Small intestine (tissue), 16 donors: Measurements from ENCODE around the gene CDC42BPB. TPM values are rescaled to one million over a fixed set of nuclear protein-coding genes. Genes with fewer than 3 reads are reported as not detected.

Source experiments
- DNase-seq, 2 donors: peaks; one replicate each; pipeline versions ENCODE4 v3.0.0 to v3.0.0-alpha.2; 2013
- FAIRE-seq: peaks from 2 replicates; lab custom pipeline; 2012; peaks lifted over from hg19 to GRCh38; lab: Jason Lieb, UNC
- H3K27ac ChIP-seq, 3 donors: one replicate each; pipeline ENCODE4 v1.5.1; 2013; ENCODE audit warnings: low read length in 2 of 3, mild to moderate bottlenecking in 2 of 3, control low read depth in 1 of 3, inconsistent platforms in 1 of 3, low read depth in 1 of 3, moderate library complexity in 1 of 3
- H3K27me3 ChIP-seq, 3 donors: one replicate each; pipeline ENCODE4 v1.6.1; 2013; ENCODE audit warnings: low read length in 3 of 3, inconsistent platforms in 1 of 3; ENCODE audit not compliant: control insufficient read depth in 3 of 3, insufficient read depth in 3 of 3
- H3K36me3 ChIP-seq, 3 donors: one replicate each; pipeline ENCODE4 v1.6.1; 2013; ENCODE audit warnings: low read length in 3 of 3, inconsistent platforms in 1 of 3, low read depth in 1 of 3, mild to moderate bottlenecking in 1 of 3, moderate library complexity in 1 of 3; ENCODE audit not compliant: control insufficient read depth in 3 of 3, insufficient read depth in 2 of 3
- H3K4me1 ChIP-seq, 3 donors: one replicate each; pipeline ENCODE4 v1.6.1; 2013; ENCODE audit warnings: low read length in 2 of 3, inconsistent platforms in 1 of 3, low read depth in 1 of 3, mild to moderate bottlenecking in 1 of 3, moderate library complexity in 1 of 3; ENCODE audit not compliant: control insufficient read depth in 3 of 3, insufficient read depth in 2 of 3
- H3K4me3 ChIP-seq, 3 donors: one replicate each; pipeline ENCODE4 v1.5.1; 2013; ENCODE audit warnings: low read length in 3 of 3, control low read depth in 1 of 3, inconsistent platforms in 1 of 3, low read depth in 1 of 3, mild to moderate bottlenecking in 1 of 3, moderate library complexity in 1 of 3
- H3K9me3 ChIP-seq, 2 donors: one replicate each; pipeline ENCODE4 v1.6.1; 2013; ENCODE audit warnings: low read depth in 1 of 2, low read length in 1 of 2; ENCODE audit not compliant: control insufficient read depth in 2 of 2, insufficient read depth in 1 of 2
- WGBS, 3 donors: extraction: QIAGEN DNeasy Blood & Tissue Kit; methylation state at CpG; one replicate each; pipeline ENCODE4 v1.1.7; 2013; 5-methylcytosine and 5-hydroxymethylcytosine counted together
- long read RNA-seq, 10 donors: transcript quantifications; one replicate each; lab custom pipeline, GENCODE V29; 2026
- polyA plus RNA-seq, 4 donors: library from polyadenylated mRNA; stranded (reverse) in 3 of 4; unstranded in 1 of 4; fragments of 200-250 nt in 3 of 4; fragments of 120-200 nt in 1 of 4; gene quantifications; one replicate each; pipeline versions ENCODE4 v1.2.1 to v1.2.3, GENCODE V29; 2013
- donor health status: healthy with polysubstance abuse.
- donor health status: control.
- donor health status: control.
- donor health status: Bipolar disorder and iron deficiency.
- donor health status: healthy.

Gene CDC42BPB, protein sequence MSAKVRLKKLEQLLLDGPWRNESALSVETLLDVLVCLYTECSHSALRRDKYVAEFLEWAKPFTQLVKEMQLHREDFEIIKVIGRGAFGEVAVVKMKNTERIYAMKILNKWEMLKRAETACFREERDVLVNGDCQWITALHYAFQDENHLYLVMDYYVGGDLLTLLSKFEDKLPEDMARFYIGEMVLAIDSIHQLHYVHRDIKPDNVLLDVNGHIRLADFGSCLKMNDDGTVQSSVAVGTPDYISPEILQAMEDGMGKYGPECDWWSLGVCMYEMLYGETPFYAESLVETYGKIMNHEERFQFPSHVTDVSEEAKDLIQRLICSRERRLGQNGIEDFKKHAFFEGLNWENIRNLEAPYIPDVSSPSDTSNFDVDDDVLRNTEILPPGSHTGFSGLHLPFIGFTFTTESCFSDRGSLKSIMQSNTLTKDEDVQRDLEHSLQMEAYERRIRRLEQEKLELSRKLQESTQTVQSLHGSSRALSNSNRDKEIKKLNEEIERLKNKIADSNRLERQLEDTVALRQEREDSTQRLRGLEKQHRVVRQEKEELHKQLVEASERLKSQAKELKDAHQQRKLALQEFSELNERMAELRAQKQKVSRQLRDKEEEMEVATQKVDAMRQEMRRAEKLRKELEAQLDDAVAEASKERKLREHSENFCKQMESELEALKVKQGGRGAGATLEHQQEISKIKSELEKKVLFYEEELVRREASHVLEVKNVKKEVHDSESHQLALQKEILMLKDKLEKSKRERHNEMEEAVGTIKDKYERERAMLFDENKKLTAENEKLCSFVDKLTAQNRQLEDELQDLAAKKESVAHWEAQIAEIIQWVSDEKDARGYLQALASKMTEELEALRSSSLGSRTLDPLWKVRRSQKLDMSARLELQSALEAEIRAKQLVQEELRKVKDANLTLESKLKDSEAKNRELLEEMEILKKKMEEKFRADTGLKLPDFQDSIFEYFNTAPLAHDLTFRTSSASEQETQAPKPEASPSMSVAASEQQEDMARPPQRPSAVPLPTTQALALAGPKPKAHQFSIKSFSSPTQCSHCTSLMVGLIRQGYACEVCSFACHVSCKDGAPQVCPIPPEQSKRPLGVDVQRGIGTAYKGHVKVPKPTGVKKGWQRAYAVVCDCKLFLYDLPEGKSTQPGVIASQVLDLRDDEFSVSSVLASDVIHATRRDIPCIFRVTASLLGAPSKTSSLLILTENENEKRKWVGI (N-terminal part only)
- 10 to 100 TPM; 29.2 to 69.4 (median 39.5) TPM for polyA plus RNA-seq
- long read RNA-seq, donor 1, result 0 reads
- long read RNA-seq, donor 2, partial matches to known transcripts, result 6 of 6 reads
- long read RNA-seq, donor 2, other reads (novel, unspliced or antisense), result 0 of 6 reads
- long read RNA-seq, donor 3, partial matches to known transcripts, result 0 of 1 reads
- long read RNA-seq, donor 3, other reads (novel, unspliced or antisense), result 0 of 1 reads
- long read RNA-seq, donor 4, result 0 reads
- long read RNA-seq, donor 5, result 0 reads
- long read RNA-seq, donor 6, full-length matches to known transcripts, result 2 of 10 reads
- long read RNA-seq, donor 6, partial matches to known transcripts, result 8 of 10 reads
- long read RNA-seq, donor 6, other reads (novel, unspliced or antisense), result 0 of 10 reads
- long read RNA-seq, donor 7, result 0 reads
- long read RNA-seq, donor 8, result 0 reads
- long read RNA-seq, donor 9, result 0 reads
- long read RNA-seq, donor 10, full-length matches to known transcripts, result 3 of 12 reads
- long read RNA-seq, donor 10, partial matches to known transcripts, result 9 of 12 reads
- long read RNA-seq, donor 10, other reads (novel, unspliced or antisense), result 0 of 12 reads

DNA sequence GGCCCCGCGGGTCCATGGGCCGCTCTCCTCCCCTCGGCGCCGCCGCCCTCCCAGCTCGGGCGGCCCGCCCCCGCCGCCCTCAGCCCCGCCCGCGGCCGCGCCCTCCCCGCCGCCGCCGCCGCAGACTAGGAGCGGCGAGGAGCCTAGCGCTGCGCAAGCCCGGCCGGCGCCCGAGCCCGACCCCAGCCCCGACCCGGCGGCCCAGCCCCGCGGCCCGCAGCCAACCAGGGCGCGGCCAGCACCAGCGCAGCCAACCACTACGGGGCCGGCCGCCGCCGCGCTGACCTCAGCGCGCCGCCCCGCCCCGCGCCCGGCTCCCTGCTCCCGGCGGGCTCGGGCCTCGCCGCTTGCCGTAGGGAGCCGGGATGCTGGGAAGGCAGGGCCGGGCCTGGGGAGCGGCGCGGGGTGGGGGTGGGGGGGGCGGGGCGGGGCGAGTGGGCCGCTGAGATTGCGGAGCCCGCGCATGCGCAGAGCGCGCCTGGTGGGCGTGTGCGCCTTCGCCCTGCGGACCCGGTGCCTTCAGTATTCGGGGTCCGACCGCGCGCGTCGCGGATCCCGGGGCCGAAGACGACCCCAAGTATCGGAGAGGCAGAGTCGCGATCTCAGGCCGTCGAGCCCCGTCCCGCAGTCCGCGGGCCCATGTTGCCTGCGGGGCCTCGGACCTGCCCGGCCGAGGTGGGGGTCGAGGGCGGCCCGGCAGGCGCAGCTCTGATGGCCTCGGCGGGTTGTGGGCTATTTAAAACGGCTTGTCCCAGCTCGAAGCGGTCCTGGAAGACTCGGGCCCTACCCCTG, at the start of gene CDC42BPB:
Gene CDC42BPB, minus strand, starts transcription at position 178 of the 792 bp plus-strand sequence. CDS start 376 bp downstream, outside the sequence.
- peaks cover 0 to 13% (median 0%) of the 10 kb centered on the region in 3 donors for H3K36me3 ChIP-seq
- DNase-seq, result peak; percentile 90 to 96
- peaks cover 0 to 10% (median 3%) of the 10 kb centered on the region in 3 donors for H3K4me1 ChIP-seq
- FAIRE-seq, result no peak
- peak within 1 kb of the TSS; percentile 77 to 95 (median 78) for H3K4me3 ChIP-seq
- WGBS, 3 donors, result 0 to 3% (median 1%) methylated on average over 30 to 113 of the region's 113 CpGs
- H3K27ac ChIP-seq, result peak within 1 kb of the TSS; percentile 89 to 98 (median 98)
- H3K27me3 ChIP-seq, result no peaks in the 10 kb centered on the region
- no peaks in the 10 kb centered on the region for H3K9me3 ChIP-seq

DNA sequence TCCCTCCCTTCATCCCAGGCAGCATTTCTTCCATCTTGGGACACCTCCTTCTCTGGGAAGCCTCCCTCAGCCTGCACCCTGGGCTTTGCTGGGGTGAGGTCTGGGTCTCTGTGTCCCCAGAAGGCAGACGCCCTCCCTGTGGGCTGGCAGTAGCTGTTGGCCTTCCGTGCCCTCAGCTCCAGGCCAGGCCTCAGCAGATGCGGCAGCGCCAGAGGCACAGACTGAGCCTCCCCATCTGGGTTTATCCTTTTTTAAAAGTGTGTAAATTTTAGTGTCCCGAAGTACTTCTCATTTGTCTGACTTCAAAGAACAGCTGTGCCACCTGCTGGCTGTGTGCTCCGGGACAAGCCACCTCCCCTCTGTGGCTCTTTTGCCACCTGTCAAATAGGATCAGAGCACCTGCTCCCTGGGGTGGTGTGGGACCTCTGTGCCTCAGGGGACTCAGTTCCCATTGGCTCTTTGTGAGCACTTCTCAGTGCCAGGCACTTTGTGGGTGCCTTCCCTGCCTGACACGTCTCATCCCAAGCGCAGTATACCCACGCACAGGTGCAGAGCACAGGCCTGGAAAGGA, 48.3 kb upstream of the CDC42BPB start:
- Histone ChIP-seq H3K4me3 (no peak overlapping the region), H3K9me3 (no peaks in the 10 kb centered on the region), H3K36me3 (peaks cover 0 to 52% (median 0%) of the 10 kb centered on the region in 3 donors), H3K4me1 (peaks cover 0 to 45% (median 3%) of the 10 kb centered on the region in 3 donors), H3K27ac (peak overlapping the region in 1 of 3 donors; percentile 4), H3K27me3 (peaks cover 0 to 22% (median 4%) of the 10 kb centered on the region in 3 donors)
- WGBS, 3 donors, result 18 to 51% (median 24%) methylated on average over 9 of the region's 9 CpGs
- FAIRE-seq (no peak), DNase-seq (peak in 1 of 2 donors; percentile 47)

DNA sequence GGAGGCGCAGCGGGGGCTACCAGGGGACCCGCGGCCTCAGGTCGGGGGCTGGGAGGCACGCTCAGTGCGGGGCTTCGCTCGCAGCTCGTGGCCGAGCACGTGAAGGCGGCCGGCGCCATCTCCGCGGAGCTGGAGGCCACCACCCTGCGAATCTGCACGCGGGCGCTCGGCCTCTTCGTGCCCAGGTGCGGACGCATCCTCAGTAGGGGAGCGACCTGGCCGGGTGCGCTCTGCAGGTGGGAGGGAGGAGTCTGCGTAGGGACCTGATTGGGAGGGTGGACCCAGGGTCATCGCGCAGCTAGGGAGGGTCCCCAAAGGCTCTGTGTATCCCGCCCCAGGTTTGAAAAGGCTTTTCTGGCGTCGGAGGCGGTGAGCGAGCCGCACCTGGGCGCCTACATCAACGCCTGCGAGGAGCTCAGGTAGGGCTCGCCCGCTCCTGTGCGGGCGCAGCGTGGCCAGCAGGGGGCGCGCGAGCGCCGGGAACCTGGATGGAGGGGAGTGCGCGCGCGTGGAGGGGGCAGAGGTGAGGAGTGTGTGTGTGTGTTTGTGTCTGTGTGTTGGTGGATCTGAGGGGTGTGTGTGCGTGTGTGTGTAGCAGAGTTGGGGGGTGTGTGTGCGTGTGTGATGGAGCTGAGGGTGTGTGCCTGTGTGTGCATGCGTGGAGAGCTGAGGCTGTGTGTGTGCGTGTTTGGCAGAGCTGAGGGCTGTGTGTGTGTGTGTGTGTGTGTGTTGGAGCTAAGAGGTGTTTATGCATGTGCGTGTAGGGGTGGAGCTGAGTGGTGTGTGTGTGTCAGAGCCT, 47.5 kb upstream of the CDC42BPB start:
- Histone ChIP-seq H3K27me3 (peaks cover 0 to 22% (median 4%) of the 10 kb centered on the region in 3 donors), H3K4me1 (peaks cover 0 to 53% (median 2%) of the 10 kb centered on the region in 3 donors), H3K36me3 (peaks cover 0 to 50% (median 0%) of the 10 kb centered on the region in 3 donors), H3K9me3 (no peaks in the 10 kb centered on the region), H3K27ac (no peak overlapping the region), H3K4me3 (no peak overlapping the region)
- WGBS, 3 donors, result 1 to 5% (median 3%) methylated on average over 52 to 59 of the region's 59 CpGs
- FAIRE-seq (no peak), DNase-seq (peak; percentile 69 to 87)

DNA sequence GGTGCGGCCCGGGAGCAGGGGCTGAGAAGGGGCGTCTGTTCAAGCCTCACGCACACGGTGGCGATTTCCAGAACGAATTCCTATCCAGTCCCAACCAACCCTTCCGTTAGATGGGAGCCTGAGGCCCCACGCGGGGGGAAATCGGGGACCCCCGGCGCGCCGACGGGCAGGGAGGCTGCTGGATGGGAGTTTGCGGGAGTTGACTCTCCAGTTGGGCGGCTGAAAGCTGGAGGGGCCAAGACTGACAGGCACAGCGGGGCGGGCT, 47.0 kb upstream of the CDC42BPB start:
- H3K9me3 ChIP-seq, result no peaks in the 10 kb centered on the region
- H3K4me1 ChIP-seq, result peaks cover 1 to 58% (median 2%) of the 10 kb centered on the region in 3 donors
- no peak for DNase-seq
- H3K27me3 ChIP-seq, result peaks cover 0 to 22% (median 4%) of the 10 kb centered on the region in 3 donors
- H3K36me3 ChIP-seq, result peaks cover 0 to 47% (median 0%) of the 10 kb centered on the region in 3 donors
- no peak overlapping the region for H3K4me3 ChIP-seq
- WGBS, 3 donors, result 9 to 14% (median 11%) methylated on average over 16 to 20 of the region's 20 CpGs
- H3K27ac ChIP-seq, result no peak overlapping the region
- FAIRE-seq, result no peak

DNA sequence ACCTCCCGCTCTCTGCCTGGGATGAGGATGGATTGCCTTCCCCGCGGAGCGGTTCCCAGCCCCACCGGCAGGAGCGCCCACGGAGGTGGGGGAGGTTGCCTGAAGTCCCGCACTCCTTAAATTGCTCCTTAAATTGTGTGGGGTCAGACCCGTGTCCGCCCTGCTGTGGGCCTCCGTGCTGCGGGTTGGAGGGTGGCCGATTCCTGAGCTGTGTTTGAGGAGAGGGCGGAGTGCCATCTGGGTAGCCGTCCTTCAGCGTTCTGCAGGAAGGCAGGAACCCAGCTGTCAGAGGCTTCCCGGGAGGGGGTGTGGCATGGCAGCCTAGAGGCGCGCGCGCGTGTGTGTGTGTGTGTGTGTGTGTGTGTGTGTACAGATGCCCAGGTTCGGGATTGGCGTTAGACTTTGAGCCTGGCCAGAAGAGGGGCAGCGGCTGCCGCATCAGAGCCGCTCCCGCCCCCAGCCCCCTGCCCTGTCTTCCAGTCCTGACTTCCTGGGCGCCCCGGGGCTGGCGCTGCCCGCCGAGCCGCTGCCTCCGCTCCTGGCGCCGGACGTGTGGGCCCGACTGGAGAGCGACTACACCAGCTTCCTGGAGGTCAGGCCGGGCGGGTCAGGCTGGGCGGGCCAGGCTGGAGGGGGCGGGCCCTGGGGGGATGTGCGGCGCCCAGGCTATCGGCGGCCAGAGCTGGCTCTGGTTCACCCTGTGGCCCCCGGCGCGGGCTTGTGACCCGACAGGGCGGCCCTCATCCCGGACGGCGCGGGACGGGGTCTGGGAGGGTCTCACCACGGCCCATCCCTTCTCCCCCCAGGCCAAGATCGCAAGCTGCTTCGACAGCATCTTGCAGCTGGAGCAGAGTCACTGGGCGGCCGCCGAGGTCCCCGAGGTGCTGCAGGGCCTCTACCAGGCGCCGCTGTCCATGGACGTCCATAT, 46.4 kb upstream of the CDC42BPB start:
- H3K9me3 ChIP-seq, result no peaks in the 10 kb centered on the region
- H3K27me3 ChIP-seq, result peaks cover 0 to 22% (median 4%) of the 10 kb centered on the region in 3 donors
- 5 to 8% (median 6%) methylated on average over 43 to 68 of the region's 68 CpGs for WGBS, 3 donors
- FAIRE-seq (no peak), DNase-seq (peak; percentile 82 to 87)
- no peak overlapping the region for H3K27ac ChIP-seq
- peak overlapping the region in 2 of 3 donors; percentile 30 to 35 for H3K4me3 ChIP-seq
- peaks cover 2 to 63% (median 7%) of the 10 kb centered on the region in 3 donors for H3K4me1 ChIP-seq
- H3K36me3 ChIP-seq, result peaks cover 0 to 45% (median 0%) of the 10 kb centered on the region in 3 donors
